Smooth muscle cell (in vitro differentiated cells): ENCODE data around the gene POLR2H. TPM values are rescaled to one million over a fixed set of nuclear protein-coding genes. Genes with fewer than 3 reads are reported as not detected.

Experiments
- DNase-seq: peaks from one replicate; lab custom pipeline; 2025; ENCODE audit not compliant: unreplicated experiment; lab: John Stamatoyannopoulos, UW
- H2AFZ ChIP-seq: fragments of 200-600 bp; sonication (generic); 2 replicates; pipeline ENCODE4 v1.6.0; 2016; ENCODE audit warnings: antibody characterized with exemption, low read depth, mild to moderate bottlenecking
- H3F3A ChIP-seq: fragments of 200-600 bp; sonication (generic); 2 replicates; pipeline ENCODE4 v1.6.0; 2017; ENCODE audit warnings: antibody characterized with exemption, low read depth
- H3K27ac ChIP-seq: fragments of 200-600 bp; sonication (generic); 2 replicates; pipeline ENCODE4 v1.5.1; 2016; ENCODE audit warnings: low read depth, mild to moderate bottlenecking
- H3K27me3 ChIP-seq: fragments of 200-600 bp; sonication (generic); 2 replicates; pipeline ENCODE4 v1.6.1; 2016; ENCODE audit warnings: low read depth, mild to moderate bottlenecking
- H3K36me3 ChIP-seq: fragments of 200-600 bp; sonication (generic); 2 replicates; pipeline ENCODE4 v1.5.1; 2016; ENCODE audit warnings: low read depth
- H3K4me1 ChIP-seq: fragments of 200-600 bp; sonication (generic); 2 replicates; pipeline ENCODE4 v1.5.1; 2016; ENCODE audit warnings: low read depth
- H3K4me2 ChIP-seq: fragments of 200-600 bp; sonication (generic); 2 replicates; pipeline ENCODE4 v1.6.0; 2016; ENCODE audit warnings: mild to moderate bottlenecking
- H3K4me3 ChIP-seq: fragments of 200-600 bp; sonication (generic); 2 replicates; pipeline ENCODE4 v1.5.1; 2016; ENCODE audit warnings: mild to moderate bottlenecking
- H3K79me2 ChIP-seq: fragments of 200-600 bp; sonication (generic); 2 replicates; pipeline ENCODE4 v1.6.0; 2016; ENCODE audit warnings: low read depth, mild to moderate bottlenecking
- H3K9ac ChIP-seq: fragments of 200-600 bp; sonication (generic); 2 replicates; pipeline ENCODE4 v1.6.0; 2016; ENCODE audit warnings: low read depth
- H3K9me3 ChIP-seq: fragments of 200-600 bp; sonication (generic); replicated peaks from 2 replicates; pipeline ENCODE4 v1.5.1; 2016; ENCODE audit warnings: low read depth
- H4K20me1 ChIP-seq: fragments of 200-600 bp; sonication (generic); 2 replicates; pipeline ENCODE4 v1.6.0; 2016; ENCODE audit warnings: low read depth
- WGBS: methylation state at CpG from one replicate; pipeline ENCODE4 v1.1.7; 2016; ENCODE audit warnings: low lambda C conversion rate; 5-methylcytosine and 5-hydroxymethylcytosine counted together
- polyA plus RNA-seq: library from polyadenylated mRNA; unstranded; fragments of >200 nt; fragmentation: Nextera tagmentation; extraction: Ambion mirVana; gene quantifications from 2 replicates; pipeline ENCODE4 v1.2.1, GENCODE V29; 2016
- total RNA-seq: library from RNA; depleted of rRNA; stranded (reverse); fragments of >200 nt; gene quantifications from 2 replicates; pipeline ENCODE4 v1.2.3, GENCODE V29; 2014
- TF ChIP-seq, protein P1 (sequence below): fragments of 200-600 bp; sonication (generic); IDR thresholded peaks from 2 replicates; pipeline ENCODE4 v1.5.1; 2017; ENCODE audit warnings: borderline replicate concordance, mild to moderate bottlenecking, antibody characterized with exemption; ENCODE audit not compliant: insufficient read depth, poor library complexity, severe bottlenecking

Gene POLR2H
- total and polyA plus RNA-seq, 2 experiments from 2014 or later = 77.9 to 154 TPM

DNA sequence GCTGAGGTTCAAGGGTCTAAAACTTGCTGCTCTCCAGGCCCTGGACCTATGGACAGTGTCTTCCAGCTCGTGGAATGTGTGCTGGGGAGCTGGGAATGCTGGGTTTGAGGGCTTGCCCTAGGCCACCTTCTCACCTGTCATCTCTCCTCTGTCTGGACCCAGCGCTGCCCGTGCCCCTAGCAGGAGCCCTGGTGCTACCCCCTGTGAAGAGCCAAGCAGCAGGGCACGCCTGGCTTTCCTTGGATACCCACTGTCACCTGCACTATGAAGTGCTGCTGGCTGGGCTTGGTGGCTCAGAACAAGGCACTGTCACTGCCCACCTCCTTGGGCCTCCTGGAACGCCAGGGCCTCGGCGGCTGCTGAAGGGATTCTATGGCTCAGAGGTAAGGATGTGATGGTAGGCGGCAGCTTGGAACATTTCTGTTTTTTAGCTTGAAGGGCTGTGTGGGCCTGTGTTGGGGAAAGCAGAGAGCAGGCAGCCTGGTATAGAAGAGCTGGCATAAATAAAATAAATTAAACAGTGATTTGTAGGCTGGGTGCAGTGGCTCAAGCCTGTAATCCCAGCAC lies 23.4 kb downstream of the POLR2H start:
- DNase-seq = no peak
- Histone ChIP-seq H3K9me3 (no peaks in the 10 kb centered on the region), H3K4me2 (no peak overlapping the region), H3K4me3 (no peak overlapping the region), H3K79me2 (no peaks in the 10 kb centered on the region), H3K27ac (no peak overlapping the region), H3K9ac (no peak overlapping the region), H3K36me3 (no peaks in the 10 kb centered on the region), H2AFZ (no peak overlapping the region), H3F3A (no peaks in the 10 kb centered on the region), H3K4me1 (peaks cover 6% of the 10 kb centered on the region), H4K20me1 (no peaks in the 10 kb centered on the region), H3K27me3 (peaks cover 18% of the 10 kb centered on the region)
- TF ChIP-seq, protein P1, sequence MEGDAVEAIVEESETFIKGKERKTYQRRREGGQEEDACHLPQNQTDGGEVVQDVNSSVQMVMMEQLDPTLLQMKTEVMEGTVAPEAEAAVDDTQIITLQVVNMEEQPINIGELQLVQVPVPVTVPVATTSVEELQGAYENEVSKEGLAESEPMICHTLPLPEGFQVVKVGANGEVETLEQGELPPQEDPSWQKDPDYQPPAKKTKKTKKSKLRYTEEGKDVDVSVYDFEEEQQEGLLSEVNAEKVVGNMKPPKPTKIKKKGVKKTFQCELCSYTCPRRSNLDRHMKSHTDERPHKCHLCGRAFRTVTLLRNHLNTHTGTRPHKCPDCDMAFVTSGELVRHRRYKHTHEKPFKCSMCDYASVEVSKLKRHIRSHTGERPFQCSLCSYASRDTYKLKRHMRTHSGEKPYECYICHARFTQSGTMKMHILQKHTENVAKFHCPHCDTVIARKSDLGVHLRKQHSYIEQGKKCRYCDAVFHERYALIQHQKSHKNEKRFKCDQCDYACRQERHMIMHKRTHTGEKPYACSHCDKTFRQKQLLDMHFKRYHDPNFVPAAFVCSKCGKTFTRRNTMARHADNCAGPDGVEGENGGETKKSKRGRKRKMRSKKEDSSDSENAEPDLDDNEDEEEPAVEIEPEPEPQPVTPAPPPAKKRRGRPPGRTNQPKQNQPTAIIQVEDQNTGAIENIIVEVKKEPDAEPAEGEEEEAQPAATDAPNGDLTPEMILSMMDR = no peak
- WGBS = 91% methylated on average over 8 of the region's 8 CpGs

DNA sequence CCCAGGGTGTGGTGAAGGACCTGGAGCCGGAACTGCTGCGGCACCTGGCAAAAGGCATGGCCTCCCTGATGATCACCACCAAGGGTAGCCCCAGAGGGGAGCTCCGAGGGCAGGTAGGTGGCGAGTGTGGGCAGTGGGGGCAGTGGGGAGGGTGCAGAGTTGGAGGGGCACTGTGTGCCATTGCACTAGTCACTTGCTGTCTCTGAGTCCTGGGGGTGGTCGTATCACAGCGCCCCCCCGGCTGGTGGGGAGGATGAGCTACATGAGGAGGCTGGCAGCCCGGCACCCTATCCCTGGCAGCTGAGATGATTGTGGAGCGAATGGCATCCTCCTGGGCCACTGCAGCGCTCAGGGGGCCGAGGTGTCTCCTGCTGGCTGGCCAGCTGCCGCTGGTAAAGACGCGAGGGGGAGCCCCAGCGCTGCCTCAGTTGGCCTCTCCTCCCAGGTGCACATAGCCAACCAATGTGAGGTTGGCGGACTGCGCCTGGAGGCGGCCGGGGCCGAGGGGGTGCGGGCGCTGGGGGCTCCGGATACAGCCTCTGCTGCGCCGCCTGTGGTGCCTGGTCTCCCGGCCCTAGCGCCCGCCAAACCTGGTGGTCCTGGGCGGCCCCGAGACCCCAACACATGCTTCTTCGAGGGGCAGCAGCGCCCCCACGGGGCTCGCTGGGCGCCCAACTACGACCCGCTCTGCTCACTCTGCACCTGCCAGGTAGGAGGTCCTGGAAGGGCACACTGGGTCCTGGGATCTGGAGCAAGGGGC lies 24.7 kb downstream of the POLR2H start:
- WGBS = 87% methylated on average over 25 of the region's 37 CpGs
- H3K27me3 ChIP-seq = peaks cover 11% of the 10 kb centered on the region

DNA sequence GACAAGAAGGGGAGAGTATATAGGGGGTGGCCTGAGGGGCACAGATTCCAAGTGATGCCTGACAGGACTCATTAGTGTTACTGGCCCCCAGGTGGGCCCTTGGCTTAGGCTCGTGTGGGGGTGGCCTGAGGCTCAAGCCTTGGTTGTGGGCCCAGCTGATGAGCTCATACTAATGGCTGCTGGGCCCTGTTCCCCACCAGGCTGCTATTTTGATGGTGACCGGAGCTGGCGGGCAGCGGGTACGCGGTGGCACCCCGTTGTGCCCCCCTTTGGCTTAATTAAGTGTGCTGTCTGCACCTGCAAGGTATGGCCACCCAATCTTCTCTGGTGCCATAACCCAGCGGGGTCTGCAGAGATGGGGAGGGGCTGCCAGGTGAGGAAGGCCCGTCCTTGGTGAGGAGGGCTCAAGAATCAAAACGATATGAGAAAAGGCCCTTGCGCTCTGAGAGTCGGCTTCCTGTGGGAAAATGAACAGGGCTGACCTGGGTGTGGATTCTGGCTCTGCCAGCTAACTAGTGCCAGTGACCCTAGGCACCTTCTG lies 25.7 kb downstream of the POLR2H start:
- no peaks in the 10 kb centered on the region for H3K79me2 ChIP-seq
- H2AFZ ChIP-seq = no peak overlapping the region
- H3K36me3 ChIP-seq = no peaks in the 10 kb centered on the region
- DNase-seq = no peak
- H3K4me3 ChIP-seq = no peak overlapping the region
- no peaks in the 10 kb centered on the region for H3F3A ChIP-seq
- H3K9ac ChIP-seq = no peak overlapping the region
- no peaks in the 10 kb centered on the region for H3K9me3 ChIP-seq
- 97% methylated on average over 12 of the region's 12 CpGs for WGBS
- H3K27ac ChIP-seq = no peak overlapping the region
- H3K27me3 ChIP-seq = peaks cover under 1% of the 10 kb centered on the region
- TF ChIP-seq, protein P1 = no peak
- H3K4me1 ChIP-seq = no peaks in the 10 kb centered on the region
- no peaks in the 10 kb centered on the region for H4K20me1 ChIP-seq
- no peak overlapping the region for H3K4me2 ChIP-seq

More for the DNA sequence above, 24.7 kb downstream of the POLR2H start:
- no peaks in the 10 kb centered on the region for H3K79me2 ChIP-seq
- TF ChIP-seq, protein P1 = no peak
- H4K20me1 ChIP-seq = no peaks in the 10 kb centered on the region
- H3K4me1 ChIP-seq = peaks cover 2% of the 10 kb centered on the region
- no peaks in the 10 kb centered on the region for H3F3A ChIP-seq
- no peak overlapping the region for H3K4me2 ChIP-seq
- no peak overlapping the region for H3K9ac ChIP-seq
- H3K36me3 ChIP-seq = no peaks in the 10 kb centered on the region
- no peak overlapping the region for H3K4me3 ChIP-seq
- DNase-seq = no peak
- H3K9me3 ChIP-seq = no peaks in the 10 kb centered on the region
- H3K27ac ChIP-seq = no peak overlapping the region
- H2AFZ ChIP-seq = no peak overlapping the region
